H9 (cell line): Measurements from ENCODE around the gene GLYR1. TPM values are rescaled to one million over a fixed set of nuclear protein-coding genes. Genes with fewer than 3 reads are reported as not detected.

ENCODE experiments used
- DNase-seq: peaks from one replicate; pipeline ENCODE4 v3.0.0-alpha.2; 2017
- H2AFZ ChIP-seq: one replicate; pipeline ENCODE4 v1.6.1; 2013; ENCODE audit warnings: mild to moderate bottlenecking, low read length, control low read depth, moderate library complexity
- H2AK5ac ChIP-seq: 2 replicates; pipeline ENCODE4 v1.6.1; 2013; ENCODE audit warnings: low read length, control low read depth, mixed read lengths; ENCODE audit not compliant: insufficient read length
- H2BK120ac ChIP-seq: one replicate; pipeline ENCODE4 v1.6.1; 2013; ENCODE audit warnings: low read depth, mild to moderate bottlenecking, low read length, control low read depth, inconsistent platforms; ENCODE audit not compliant: poor library complexity, severe bottlenecking
- H2BK12ac ChIP-seq: 2 replicates; pipeline ENCODE4 v1.6.1; 2013; ENCODE audit warnings: low read length, control low read depth, mixed read lengths, low read depth; ENCODE audit not compliant: insufficient read length
- H2BK15ac ChIP-seq: 2 replicates; pipeline ENCODE4 v1.6.1; 2013; ENCODE audit warnings: low read depth, low read length, control low read depth
- H2BK20ac ChIP-seq: one replicate; pipeline ENCODE4 v1.6.1; 2013; ENCODE audit warnings: low read depth, mild to moderate bottlenecking, low read length, control low read depth, inconsistent platforms; ENCODE audit not compliant: poor library complexity, severe bottlenecking
- H2BK5ac ChIP-seq: 2 replicates; pipeline ENCODE4 v1.6.1; 2013; ENCODE audit warnings: low read length, control low read depth, mixed read lengths; ENCODE audit not compliant: insufficient read length
- H3K14ac ChIP-seq: 2 replicates; pipeline ENCODE4 v1.6.1; 2013; ENCODE audit warnings: low read length, control low read depth; ENCODE audit not compliant: insufficient read depth
- H3K18ac ChIP-seq: 2 replicates; pipeline ENCODE4 v1.6.1; 2013; ENCODE audit warnings: low read depth, mild to moderate bottlenecking, mixed read lengths, low read length, control low read depth; ENCODE audit not compliant: insufficient read length
- H3K23ac ChIP-seq: 2 replicates; pipeline ENCODE4 v1.6.1; 2013; ENCODE audit warnings: low read length, control low read depth, mixed read lengths, low read depth; ENCODE audit not compliant: insufficient read length
- H3K23me2 ChIP-seq: 2 replicates; pipeline ENCODE4 v1.6.1; 2013; ENCODE audit warnings: low read depth, mild to moderate bottlenecking, mixed read lengths, low read length, control low read depth; ENCODE audit not compliant: insufficient read length, poor library complexity, severe bottlenecking
- H3K27ac ChIP-seq: 2 replicates; pipeline ENCODE4 v1.5.1; 2013; ENCODE audit warnings: low read length, control low read depth, mixed read lengths, low read depth; ENCODE audit not compliant: insufficient read length
- H3K27me3 ChIP-seq: 2 replicates; pipeline ENCODE4 v1.6.1; 2013; ENCODE audit warnings: low read length, control low read depth, inconsistent platforms; ENCODE audit not compliant: insufficient read depth
- H3K4ac ChIP-seq: 2 replicates; pipeline ENCODE4 v1.6.1; 2013; ENCODE audit warnings: low read depth, mild to moderate bottlenecking, control low read depth, inconsistent platforms, low read length, moderate library complexity
- H3K4me1 ChIP-seq: 2 replicates; pipeline ENCODE4 v1.6.1; 2013; ENCODE audit warnings: low read length, control low read depth, inconsistent platforms; ENCODE audit not compliant: insufficient read depth
- H3K4me2 ChIP-seq: 2 replicates; pipeline ENCODE4 v1.6.1; 2013; ENCODE audit warnings: low read length, control low read depth, mixed read lengths; ENCODE audit not compliant: insufficient read length, insufficient read depth
- H3K56ac ChIP-seq: 2 replicates; pipeline ENCODE4 v1.6.1; 2013; ENCODE audit warnings: low read depth, mild to moderate bottlenecking, mixed read lengths, low read length, control low read depth; ENCODE audit not compliant: insufficient read length
- H3K79me1 ChIP-seq: 2 replicates; pipeline ENCODE4 v1.6.1; 2013; ENCODE audit warnings: low read depth, mild to moderate bottlenecking, moderate library complexity, low read length, control low read depth, inconsistent platforms; ENCODE audit not compliant: insufficient read depth, poor library complexity, severe bottlenecking
- H3K79me2 ChIP-seq: 2 replicates; pipeline ENCODE4 v1.6.1; 2013; ENCODE audit warnings: low read length, control low read depth, inconsistent platforms; ENCODE audit not compliant: insufficient read depth
- H3K9ac ChIP-seq: 2 replicates; pipeline ENCODE4 v1.6.1; 2013; ENCODE audit warnings: low read length, control low read depth, mixed read lengths; ENCODE audit not compliant: insufficient read length; ENCODE audit errors: extremely low read depth
- H3K9me3 ChIP-seq: one replicate; pipeline ENCODE4 v1.6.1; 2013; ENCODE audit warnings: low read depth, low read length, inconsistent platforms; ENCODE audit not compliant: control insufficient read depth
- H3T11ph ChIP-seq: one replicate; pipeline ENCODE4 v1.6.1; 2013; ENCODE audit warnings: mild to moderate bottlenecking, low read length, control low read depth, inconsistent platforms
- H4K20me1 ChIP-seq: one replicate; pipeline ENCODE4 v1.6.1; 2013; ENCODE audit not compliant: control insufficient read depth, insufficient read length, insufficient read depth
- H4K5ac ChIP-seq: 2 replicates; pipeline ENCODE4 v1.6.1; 2013; ENCODE audit warnings: low read depth, mild to moderate bottlenecking, mixed read lengths, low read length, control low read depth; ENCODE audit not compliant: insufficient read length
- H4K8ac ChIP-seq: replicated peaks from 2 replicates; pipeline ENCODE4 v1.6.1; 2013; ENCODE audit warnings: low read length, control low read depth, mixed read lengths, low read depth; ENCODE audit not compliant: insufficient read length
- H4K91ac ChIP-seq: 2 replicates; pipeline ENCODE4 v1.6.1; 2013; ENCODE audit warnings: low read depth, mild to moderate bottlenecking, moderate library complexity, mixed read lengths, low read length, control low read depth; ENCODE audit not compliant: insufficient read length
- H3K27ac Mint-ChIP-seq, 3 experiments: 2 replicates in 2 of 3; 3 replicates in 1 of 3; pipeline ENCODE4 v1.8.0; 2020 to 2021; ENCODE audit warnings: mixed read lengths in 3 of 3, mild to moderate bottlenecking in 1 of 3, moderate library complexity in 1 of 3
- H3K27me3 Mint-ChIP-seq: 2 replicates; pipeline ENCODE4 v1.8.0; 2021; ENCODE audit warnings: low read depth, mild to moderate bottlenecking, moderate library complexity, mixed read lengths
- H3K36me3 Mint-ChIP-seq, 3 experiments: 2 replicates in 2 of 3; 3 replicates in 1 of 3; pipeline ENCODE4 v1.8.0; 2020 to 2021; ENCODE audit warnings: low read depth in 3 of 3, mixed read lengths in 3 of 3; ENCODE audit not compliant: insufficient read depth in 1 of 3
- H3K4me1 Mint-ChIP-seq, 2 experiments: 2 replicates each; pipeline ENCODE4 v1.8.0; 2020; ENCODE audit warnings: mixed read lengths in 2 of 2
- H3K4me3 Mint-ChIP-seq, 2 experiments: 2 replicates in 1 of 2; 3 replicates in 1 of 2; pipeline ENCODE4 v1.8.0; 2020 to 2021; ENCODE audit warnings: mild to moderate bottlenecking in 2 of 2, mixed read lengths in 2 of 2, moderate library complexity in 1 of 2
- H3K9me3 Mint-ChIP-seq, 2 experiments: 2 replicates in 1 of 2; 3 replicates in 1 of 2; pipeline ENCODE4 v1.8.0; 2020; ENCODE audit warnings: mild to moderate bottlenecking in 2 of 2, mixed read lengths in 2 of 2, moderate library complexity in 1 of 2
- CTCF ChIP-seq: fragments of 200-600 bp; sonication (generic); conservative IDR thresholded peaks from 3 replicates; pipeline ENCODE4 v1.8.0; 2021; ENCODE audit warnings: antibody characterized with exemption, mild to moderate bottlenecking
- WGBS: extraction: QIAGEN DNeasy Blood & Tissue Kit; methylation state at CpG from one replicate; pipeline ENCODE4 v1.1.7; 2013; ENCODE audit warnings: missing lambda C conversion rate, low lambda C conversion rate, mixed read lengths; ENCODE audit not compliant: insufficient read length; ENCODE audit errors: extremely low coverage; 5-methylcytosine and 5-hydroxymethylcytosine counted together
- total RNA-seq: library from RNA; stranded (reverse); gene quantifications from 2 replicates; pipeline ENCODE4 v1.2.1, GENCODE V29; 2021

GLYR1 gene
- total RNA-seq, 1 experiment from 2014 or later, result 114 TPM

- Mint-ChIP-seq H3K4me1 (peaks cover 22 to 24% of the 10 kb centered on the region in 2 experiments), H3K36me3 (peaks cover 0 to 18% (median 10%) of the 10 kb centered on the region in 3 experiments; a peak in 5 of 7 replicates), H3K4me3 (peak overlapping the region; percentile 73 to 84), H3K9me3 (no peaks in the 10 kb centered on the region), H3K27ac (peak overlapping the region; percentile 65 to 97 (median 93); a peak in 5 of 7 replicates), H3K27me3 (no peaks in the 10 kb centered on the region)
- Histone ChIP-seq H2BK12ac (no peak overlapping the region), H3K79me1 (no peaks in the 10 kb centered on the region), H2AFZ (no peak overlapping the region), H3K4me1 (no peaks in the 10 kb centered on the region), H3K27ac (no peak overlapping the region), H3K18ac (peak overlapping the region; percentile 18), H3K56ac (no peak overlapping the region), H3K23me2 (peaks cover 8% of the 10 kb centered on the region), H3K9me3 (no peaks in the 10 kb centered on the region), H3K4ac (no peak overlapping the region), H2BK15ac (no peak overlapping the region), H4K20me1 (no peaks in the 10 kb centered on the region), H4K8ac (no peak overlapping the region), H4K5ac (no peak overlapping the region), H3K9ac (peak overlapping the region; percentile 76), H2BK120ac (no peak overlapping the region), H2BK20ac (no peak overlapping the region), H3K23ac (no peak overlapping the region), H3K14ac (peak overlapping the region; percentile 6; the same call in 1 of the 2 replicates), H3T11ph (no peak overlapping the region), H2BK5ac (no peak overlapping the region), H2AK5ac (no peak overlapping the region), H3K4me2 (peak overlapping the region; percentile 92), H3K27me3 (no peaks in the 10 kb centered on the region), H4K91ac (no peak overlapping the region), H3K79me2 (no peaks in the 10 kb centered on the region)
- no CpG with 5 or more reads among the region's 17 CpGs for WGBS
- TF ChIP-seq CTCF, result no peak
- no peak for DNase-seq
Measured at GRCh38 chr16:4767872-4768548, 79.1 kb downstream of the GLYR1 start.
